A673 (cell line): ENCODE measurements around the gene BEST1.

Experiments
- EZH2 ChIP-seq: fragments of 200-600 bp; sonication (generic); IDR thresholded peaks from 2 replicates; pipeline ENCODE4 v1.6.1; 2017; ENCODE audit warnings: borderline replicate concordance, low read depth, mild to moderate bottlenecking, mixed read lengths, antibody characterized with exemption, low read length; ENCODE audit not compliant: poor library complexity, severe bottlenecking
- TF ChIP-seq, protein P1 (sequence below): fragments of 300-800, 200-600 bp; sonication (generic); conservative IDR thresholded peaks from 2 replicates; pipeline ENCODE4 v1.5.1; 2017; ENCODE audit warnings: low read depth, mild to moderate bottlenecking, antibody characterized with exemption, low read length, moderate library complexity, mixed read lengths

DNA sequence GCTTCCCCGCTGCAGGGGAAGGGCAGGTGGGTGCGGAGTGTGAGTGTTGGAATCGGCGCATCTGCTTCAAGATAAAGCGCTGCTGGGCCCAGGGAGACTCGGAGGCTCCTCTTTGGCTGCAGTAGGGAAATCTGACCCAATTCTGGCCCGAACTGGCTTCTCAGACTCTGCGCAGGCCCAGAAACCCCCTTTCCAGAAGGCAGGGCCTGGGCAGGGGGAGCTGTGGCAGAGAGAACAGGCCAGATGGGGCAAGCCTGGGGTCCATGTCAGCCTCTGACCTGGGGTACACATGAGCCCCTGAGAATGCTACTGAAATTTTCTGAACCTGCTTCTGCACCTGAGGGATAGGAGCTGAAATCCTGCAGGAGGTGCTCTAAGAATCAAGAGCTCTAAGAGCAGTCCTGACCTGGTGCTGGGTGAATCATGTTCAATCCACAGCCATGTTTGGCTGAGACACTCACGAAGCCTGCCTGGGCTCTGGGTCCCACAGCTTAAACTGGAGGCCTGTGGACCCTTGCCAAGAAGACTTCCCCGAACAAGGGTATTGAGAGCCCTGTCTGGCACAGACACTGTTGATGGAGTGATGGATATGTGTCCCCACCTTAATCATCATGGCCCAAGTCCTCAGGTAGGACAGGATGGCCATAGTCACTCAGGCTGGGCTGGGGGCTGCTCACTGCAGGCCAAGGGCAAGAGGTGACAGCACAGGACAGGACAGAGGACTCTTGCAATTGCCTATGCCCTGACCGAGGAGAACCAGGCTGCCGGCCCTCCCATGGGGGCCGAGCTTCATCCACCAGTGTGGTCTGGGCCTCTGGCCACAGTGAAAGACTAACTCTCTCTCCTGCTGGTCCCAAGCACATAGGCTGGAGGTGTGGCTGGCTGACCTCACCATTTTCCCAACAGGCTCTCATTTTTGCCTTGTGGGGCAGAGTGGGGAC, 39.7 kb upstream of the BEST1 start:
- TF ChIP-seq, protein P1, sequence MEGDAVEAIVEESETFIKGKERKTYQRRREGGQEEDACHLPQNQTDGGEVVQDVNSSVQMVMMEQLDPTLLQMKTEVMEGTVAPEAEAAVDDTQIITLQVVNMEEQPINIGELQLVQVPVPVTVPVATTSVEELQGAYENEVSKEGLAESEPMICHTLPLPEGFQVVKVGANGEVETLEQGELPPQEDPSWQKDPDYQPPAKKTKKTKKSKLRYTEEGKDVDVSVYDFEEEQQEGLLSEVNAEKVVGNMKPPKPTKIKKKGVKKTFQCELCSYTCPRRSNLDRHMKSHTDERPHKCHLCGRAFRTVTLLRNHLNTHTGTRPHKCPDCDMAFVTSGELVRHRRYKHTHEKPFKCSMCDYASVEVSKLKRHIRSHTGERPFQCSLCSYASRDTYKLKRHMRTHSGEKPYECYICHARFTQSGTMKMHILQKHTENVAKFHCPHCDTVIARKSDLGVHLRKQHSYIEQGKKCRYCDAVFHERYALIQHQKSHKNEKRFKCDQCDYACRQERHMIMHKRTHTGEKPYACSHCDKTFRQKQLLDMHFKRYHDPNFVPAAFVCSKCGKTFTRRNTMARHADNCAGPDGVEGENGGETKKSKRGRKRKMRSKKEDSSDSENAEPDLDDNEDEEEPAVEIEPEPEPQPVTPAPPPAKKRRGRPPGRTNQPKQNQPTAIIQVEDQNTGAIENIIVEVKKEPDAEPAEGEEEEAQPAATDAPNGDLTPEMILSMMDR = no peak
- TF ChIP-seq EZH2 = no peak
